K562 (cell line): ENCODE results near the gene ZNF891. TPM values are rescaled to one million over a fixed set of nuclear protein-coding genes. Genes with fewer than 3 reads are reported as not detected.

Experiments
- ATAC-seq: fragments of 200-7000 bp; cut with Tn5 transposase; 3 replicates; pipeline ENCODE4 v1.9.1; 2020; ENCODE audit warnings: moderate library complexity
- BruUV-seq: library from RNA; stranded (reverse); fragments of 400-500 nt; replicated peaks from 2 replicates; lab custom pipeline; 2021; lab: Mats Ljungman, UMichigan
- CTCF ChIA-PET: fragments of 300-600 bp; formaldehyde crosslinking; extraction: SDS; loops from one replicate; lab custom pipeline; 2021; ENCODE audit warnings: low intra/inter-chr PET ratio; lab: Yijun Ruan, JAX
- POLR2A ChIA-PET: fragments of 300-600, 350-650 bp; sonication (Branson Sonifier 250); formaldehyde crosslinking; extraction: SDS; loops from one replicate; lab custom pipeline; 2021; ENCODE audit warnings: antibody characterized with exemption, inconsistent platforms; lab: Yijun Ruan, JAX
- DNase-seq, 4 experiments: peaks; one replicate each; pipeline versions ENCODE4 v3.0.0 to v3.0.0-alpha.2; 2011 to 2018; ENCODE audit warnings: low spot score in 3 of 4, mixed read lengths in 3 of 4; ENCODE audit errors: extremely low read depth in 1 of 4
- FAIRE-seq: peaks from 2 replicates; lab custom pipeline; 2011; peaks lifted over from hg19 to GRCh38; lab: Jason Lieb, UNC
- H2AFZ ChIP-seq: 2 replicates; pipeline ENCODE4 v1.6.0; 2011; ENCODE audit warnings: low read depth, low read length, control low read depth, inconsistent platforms
- H3K27ac ChIP-seq: fragments of 200-600 bp; 3 replicates; pipeline ENCODE4 v1.8.0; 2011; ENCODE audit warnings: low read depth, mild to moderate bottlenecking, control low read depth, inconsistent platforms, low read length, moderate library complexity, mixed read lengths; ENCODE audit errors: extremely low read depth
- H3K27me3 ChIP-seq, 2 experiments: fragments of 300-600 bp in 1 of 2; 2 replicates in 1 of 2; 3 replicates in 1 of 2; pipeline versions ENCODE4 v1.6.0 to v1.8.0; 2011; ENCODE audit warnings: inconsistent platforms in 2 of 2, low read length in 2 of 2, mild to moderate bottlenecking in 1 of 2, mixed read lengths in 1 of 2, moderate library complexity in 1 of 2; ENCODE audit not compliant: control insufficient read depth in 2 of 2, insufficient read depth in 2 of 2
- H3K36me3 ChIP-seq: fragments of 300-600 bp; 3 replicates; pipeline ENCODE4 v1.8.0; 2011; ENCODE audit warnings: mild to moderate bottlenecking, low read length, inconsistent platforms; ENCODE audit not compliant: control insufficient read depth, insufficient read depth
- H3K4me1 ChIP-seq, 2 experiments: fragments of 200-600 bp in 1 of 2; replicated peaks in 1 of 2; 2 replicates in 1 of 2; 3 replicates in 1 of 2; pipeline versions ENCODE4 v1.5.1 to v1.8.0; 2011; ENCODE audit warnings: inconsistent platforms in 2 of 2, low read length in 2 of 2, mild to moderate bottlenecking in 1 of 2, mixed read lengths in 1 of 2, moderate library complexity in 1 of 2; ENCODE audit not compliant: control insufficient read depth in 2 of 2, insufficient read depth in 2 of 2
- H3K4me2 ChIP-seq: 2 replicates; pipeline ENCODE4 v1.6.1; 2011; ENCODE audit warnings: low read length, control low read depth, inconsistent platforms, mixed read lengths; ENCODE audit not compliant: insufficient read depth
- H3K4me3 ChIP-seq: fragments of 200-600 bp; sonication (generic), shearing (Covaris generic); 2 replicates; pipeline ENCODE4 v1.5.1; 2016; ENCODE audit warnings: control low read depth, inconsistent platforms
- H3K79me2 ChIP-seq: fragments of 200-600 bp; 3 replicates; pipeline ENCODE4 v1.8.0; 2011; ENCODE audit warnings: low read length, inconsistent platforms; ENCODE audit not compliant: control insufficient read depth, insufficient read depth
- H3K9ac ChIP-seq, 2 experiments: 2 replicates each; pipeline versions ENCODE4 v1.6.0 to v1.6.1; 2011; ENCODE audit warnings: low read depth in 2 of 2, low read length in 2 of 2, control low read depth in 1 of 2, inconsistent platforms in 1 of 2, mild to moderate bottlenecking in 1 of 2, mixed read lengths in 1 of 2; ENCODE audit not compliant: insufficient read depth in 1 of 2
- H3K9me1 ChIP-seq: one replicate; pipeline ENCODE4 v1.6.0; 2011; ENCODE audit warnings: inconsistent platforms, mild to moderate bottlenecking, low read length, moderate library complexity; ENCODE audit not compliant: control insufficient read depth, insufficient read depth
- H3K9me3 ChIP-seq: replicated peaks from 2 replicates; pipeline ENCODE4 v1.5.1; 2011; ENCODE audit warnings: low read depth, low read length, inconsistent platforms; ENCODE audit not compliant: control insufficient read depth, insufficient read depth
- H4K20me1 ChIP-seq: replicated peaks from 2 replicates; pipeline ENCODE4 v1.6.1; 2011; ENCODE audit warnings: low read length, inconsistent platforms, mixed read lengths; ENCODE audit not compliant: control insufficient read depth, insufficient read depth
- ARID3B ChIP-seq: fragments of 250-450 bp; sonication (Bioruptor Pico); IDR thresholded peaks from 2 replicates; pipeline ENCODE4 v1.4.0; 2020; ENCODE audit warnings: borderline replicate concordance
- ATF6 ChIP-seq: sonication (generic); formaldehyde crosslinking; IDR thresholded peaks from 2 replicates; pipeline ENCODE4 v1.4.0; 2020; ENCODE audit warnings: mild to moderate bottlenecking, missing genetic modification reagents
- CC2D1A ChIP-seq: fragments of 450-650 bp; IDR thresholded peaks from 2 replicates; pipeline ENCODE4 v1.6.1; 2017; ENCODE audit warnings: mild to moderate bottlenecking
- FOSL1 ChIP-seq: fragments of 200-800 bp; sonication (Bioruptor generic); conservative IDR thresholded peaks from 2 replicates; pipeline ENCODE4 v1.6.1; 2016; ENCODE audit warnings: missing genetic modification characterization, missing compliant biosample characterization
- KAT2B ChIP-seq: IDR thresholded peaks from one replicate; pipeline ENCODE4 v1.6.1; 2012; ENCODE audit warnings: low read depth, mild to moderate bottlenecking, control low read depth, inconsistent platforms, low read length, moderate library complexity
- PPARD ChIP-seq: fragments of 250-450 bp; sonication (Bioruptor Pico); IDR thresholded peaks from 2 replicates; pipeline ENCODE4 v1.8.0; 2022; ENCODE audit warnings: inconsistent platforms, mild to moderate bottlenecking, moderate library complexity
- PYGO2 ChIP-seq: fragments of 450-650 bp; IDR thresholded peaks from 2 replicates; pipeline ENCODE4 v1.6.1; 2016; ENCODE audit warnings: mild to moderate bottlenecking, missing genetic modification characterization, moderate library complexity, missing compliant biosample characterization
- SMAD1 ChIP-seq: fragments of 150-350 bp; IDR thresholded peaks from 2 replicates; pipeline ENCODE4 v1.6.1; 2014; ENCODE audit warnings: low read length, low read depth; ENCODE audit not compliant: partially characterized antibody
- SRSF1 ChIP-seq: fragments of 200-400 bp; formaldehyde crosslinking; IDR thresholded peaks from 2 replicates; pipeline ENCODE4 v1.6.1; 2017; ENCODE audit warnings: mild to moderate bottlenecking, low read depth, low read length, moderate library complexity
- TBP ChIP-seq: optimal IDR thresholded peaks from 2 replicates; pipeline ENCODE3; 2011; ENCODE audit warnings: low read depth, low read length, improper control_type of control experiment
- ZNF134 ChIP-seq: fragments of 250-450 bp; sonication (Bioruptor Pico); conservative IDR thresholded peaks from 2 replicates; pipeline ENCODE4 v1.4.0; 2020
- ZNF75A ChIP-seq: fragments of 450-650 bp; formaldehyde crosslinking; IDR thresholded peaks from 2 replicates; pipeline ENCODE4 v1.4.0; 2020; ENCODE audit warnings: mild to moderate bottlenecking
- WGBS: fragments of 100-300 bp; shearing (Covaris generic); methylation state at CpG from one replicate; pipeline ENCODE4 v1.1.6; 2016; ENCODE audit warnings: low coverage, mixed read lengths; ENCODE audit not compliant: insufficient coverage; ENCODE audit errors: missing lambda C conversion rate; 5-methylcytosine and 5-hydroxymethylcytosine counted together
- in situ Hi-C: fragments of 300-500 bp; cut with MboI; formaldehyde crosslinking; loops from 4 replicates; pipeline ENCODE4 v1.15.0; 2018; ENCODE audit warnings: inconsistent platforms, mixed read lengths
- intact Hi-C: fragments of 100-400 bp; cut with micrococcal nuclease; formaldehyde crosslinking; loops from 2 replicates; pipeline ENCODE4 v1.14.2; 2022
- polyA plus RNA-seq, 8 experiments: library from polyadenylated mRNA; depleted of rRNA in 4 of 8; stranded (reverse) in 5 of 8; unstranded in 3 of 8; fragments of >200 nt; fragmentation: Nextera tagmentation in 2 of 8; fragmentation: Illumina TruSeq in 1 of 8; extraction: Ambion mirVana in 2 of 8; extraction: Trizol in 1 of 8; gene quantifications; 2 replicates each; pipeline versions ENCODE4 v1.2.1 to v1.2.3, GENCODE V29; 2011 to 2014; ENCODE audit warnings: inconsistent platforms in 1 of 8, missing spikeins in 1 of 8
- total RNA-seq, 7 experiments: library from RNA; depleted of rRNA in 6 of 7; stranded (reverse); fragments of >200 nt in 6 of 7; fragmentation: Illumina TruSeq in 2 of 7; extraction: Trizol in 2 of 7; gene quantifications; 2 replicates each; pipeline versions ENCODE4 v1.2.1 to v1.2.3, GENCODE V29; 2011 to 2021; ENCODE audit warnings: low replicate concordance in 1 of 7

ZNF891 gene
- total and polyA plus RNA-seq, 9 of the 15 experiments (the other 6 are each of a cell fraction or from before 2014, with no cell fraction given) = 0.41 to 2.0 (median 1.3) TPM

DNA sequence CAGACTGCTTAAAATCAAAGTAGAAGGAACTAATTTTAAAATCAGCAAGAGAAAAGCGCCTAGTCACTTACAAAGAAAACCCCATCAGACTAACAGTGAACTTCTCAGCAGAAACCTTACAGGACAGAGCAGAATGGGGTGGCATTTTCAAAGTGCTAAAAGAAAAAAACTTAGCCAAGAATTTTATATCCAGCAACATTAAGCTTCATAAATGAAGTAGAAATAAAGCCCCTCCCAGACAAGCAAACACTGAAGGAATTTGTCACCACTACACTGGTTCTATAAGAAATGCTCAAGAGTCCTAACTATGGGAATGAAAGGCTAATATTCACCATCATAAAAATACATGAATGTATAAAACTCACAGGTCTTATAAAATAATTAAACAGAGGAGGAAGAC lies 44.8 kb upstream of the ZNF891 start:
- 7% methylated on average over 1 of the region's 1 CpG for WGBS
- no TSS peak for BruUV-seq
- Histone ChIP-seq H3K4me2 (no peak overlapping the region), H3K27me3 (no peaks in the 10 kb centered on the region), H3K9me3 (peaks cover 2% of the 10 kb centered on the region; the same call in 1 of the 2 replicates), H3K79me2 (no peaks in the 10 kb centered on the region), H3K27ac (no peak overlapping the region), H3K4me1 (no peaks in the 10 kb centered on the region), H3K36me3 (no peaks in the 10 kb centered on the region), H3K4me3 (no peak overlapping the region), H3K9me1 (no peaks in the 10 kb centered on the region), H2AFZ (no peak overlapping the region), H3K9ac (no peak overlapping the region), H4K20me1 (no peaks in the 10 kb centered on the region)
- DNase-seq (no peak), ATAC-seq (no peak), FAIRE-seq (no peak)
- intact Hi-C loops (no loop called here), in situ Hi-C loops (no loop called here)
- ChIA-PET CTCF (no interaction called here), POLR2A (no interaction called here)
- TF ChIP-seq SMAD1 = no peak
- no peak for TF ChIP-seq TBP

- Histone ChIP-seq H3K9me3 (peaks cover 3% of the 10 kb centered on the region), H4K20me1 (no peaks in the 10 kb centered on the region), H2AFZ (no peak overlapping the region), H3K36me3 (no peaks in the 10 kb centered on the region), H3K9ac (no peak overlapping the region), H3K79me2 (no peaks in the 10 kb centered on the region), H3K27me3 (no peaks in the 10 kb centered on the region), H3K27ac (no peak overlapping the region), H3K4me1 (no peaks in the 10 kb centered on the region), H3K4me3 (no peak overlapping the region), H3K9me1 (no peaks in the 10 kb centered on the region), H3K4me2 (no peak overlapping the region)
- ATAC-seq (no peak), FAIRE-seq (no peak), DNase-seq (no peak)
- in situ Hi-C loops = no loop called here
- no TSS peak for BruUV-seq
- ChIA-PET CTCF (no interaction called here), POLR2A (interaction anchor here (0.6 kb wide), 2 partner anchors 10 to 92 kb away, joined by 3 read pairs; no protein-coding TSS in a partner anchor)
- intact Hi-C loops = loop anchor here (2.0 kb wide), 1 partner anchor 20 kb away; no protein-coding TSS in a partner anchor
- WGBS = 0% methylated on average over 1 of the region's 1 CpG
- TF ChIP-seq ATF6 (CRISPR knock-in tag) (no peak), KAT2B (no peak), SRSF1 (no peak), PPARD (CRISPR knock-in tag) (no peak), CC2D1A (no peak), FOSL1 (tag) (no peak), ARID3B (CRISPR knock-in tag) (no peak), PYGO2 (tag) (no peak), ZNF75A (no peak), ZNF134 (no peak)
Measured at GRCh38 chr12:133172491-133172890, 42.4 kb upstream of the ZNF891 start.
